ENCODE data around the gene LRRC15.

Gene LRRC15

GRCh38 chr3:194369522-194370279 is at the start of gene LRRC15:
Gene LRRC15 (minus strand): TSS chr3:194369743. CDS start chr3:194361043, 8,700 bp downstream.
- DNase-seq (ENCODE audit: low spot score), result no peak

- no peak for DNase-seq (ENCODE audit: low spot score)
These were observed 49.1 kb upstream of the LRRC15 start for GRCh38 chr3:194418671-194419070.

- DNase-seq (ENCODE audit: low spot score), result no peak
These were observed 37.9 kb upstream of the LRRC15 start for GRCh38 chr3:194407423-194407822.

- DNase-seq (ENCODE audit: low spot score), result no peak
These were observed 36.2 kb upstream of the LRRC15 start for GRCh38 chr3:194405766-194406165.

GRCh38 chr3:194404365-194405140 is 35.0 kb upstream of the LRRC15 start:
- peak; percentile 67 for DNase-seq (ENCODE audit: low spot score)

GRCh38 chr3:194401868-194402329 is 32.4 kb upstream of the LRRC15 start:
- DNase-seq (ENCODE audit: low spot score), result no peak

- DNase-seq (ENCODE audit: low spot score), result no peak
These were observed 31.8 kb upstream of the LRRC15 start for GRCh38 chr3:194401346-194401745.

- DNase-seq (ENCODE audit: low spot score), result no peak
These were observed 30.4 kb upstream of the LRRC15 start for GRCh38 chr3:194399874-194400411.

GRCh38 chr3:194399166-194399565 is 29.6 kb upstream of the LRRC15 start, which contains the start of gene GP5:
Gene GP5 (minus strand): TSS chr3:194399266. CDS start chr3:194398282, 984 bp downstream.
- no peak for DNase-seq (ENCODE audit: low spot score)

GRCh38 chr3:194397757-194398312 is 28.3 kb upstream of the LRRC15 start:
- DNase-seq (ENCODE audit: low spot score), result no peak

- DNase-seq (ENCODE audit: low spot score), result no peak
These were observed 27.6 kb upstream of the LRRC15 start for GRCh38 chr3:194396859-194397756.

GRCh38 chr3:194396539-194396858 is 27.0 kb upstream of the LRRC15 start:
- DNase-seq (ENCODE audit: low spot score), result no peak

- no peak for DNase-seq (ENCODE audit: low spot score)
These were observed 26.4 kb upstream of the LRRC15 start for GRCh38 chr3:194395778-194396538.

GRCh38 chr3:194395212-194395611 is 25.7 kb upstream of the LRRC15 start:
- DNase-seq (ENCODE audit: low spot score), result no peak

- DNase-seq (ENCODE audit: low spot score), result no peak
These were observed 23.0 kb upstream of the LRRC15 start for GRCh38 chr3:194392576-194392975.

GRCh38 chr3:194390835-194391234 is 21.3 kb upstream of the LRRC15 start:
- no peak for DNase-seq (ENCODE audit: low spot score)

GRCh38 chr3:194389269-194389668 is 19.7 kb upstream of the LRRC15 start:
- no peak for DNase-seq (ENCODE audit: low spot score)

- DNase-seq (ENCODE audit: low spot score), result no peak
These were observed 18.4 kb upstream of the LRRC15 start for GRCh38 chr3:194387926-194388418.

- DNase-seq (ENCODE audit: low spot score), result no peak
These were observed 17.7 kb upstream of the LRRC15 start for GRCh38 chr3:194387276-194387675.

GRCh38 chr3:194386648-194387047 is 17.1 kb upstream of the LRRC15 start:
- no peak for DNase-seq (ENCODE audit: low spot score)

- DNase-seq (ENCODE audit: low spot score), result no peak
These were observed 16.5 kb upstream of the LRRC15 start for GRCh38 chr3:194386066-194386465.

All from hematopoietic multipotent progenitor cell treated with erythropoietin and hydrocortisone succinate and interleukin-3 and kit ligand, for 17 days (in vitro differentiated cells).